ENCODE measurements around the gene TFPI.

GRCh38 chr2:187499941-187500532, 54.2 kb downstream of the TFPI start:
- TF ChIP-seq CTCF (IDR thresholded peaks at IDR 0.05) (peak; percentile 98), BHLHE40 (IDR thresholded peaks at IDR 0.05; ENCODE audit: low read depth, low read length) (no peak), MAFK (IDR thresholded peaks at IDR 0.05; ENCODE audit: partially characterized antibody) (no peak), CEBPB (IDR thresholded peaks at IDR 0.05) (no peak), SREBF2 (IDR thresholded peaks at IDR 0.05) (no peak), POLR2A (IDR thresholded peaks at IDR 0.05; ENCODE audit: low read length) (no peak)

Measured in A549 (cell line).